Ascending aorta (tissue), 2 donors: ENCODE data around the gene OLFML2A. TPM values are rescaled to one million over a fixed set of nuclear protein-coding genes. Genes with fewer than 3 reads are reported as not detected.

Experiments
- DNase-seq, 2 donors: peaks; one replicate each; pipeline ENCODE4 v3.0.0-alpha.2; 2019; ENCODE audit warnings: low spot score in 2 of 2
- H3K27ac ChIP-seq, 2 donors: fragments of 200-600 bp; sonication (generic); one replicate each; pipeline ENCODE4 v1.5.1; 2016 to 2017; ENCODE audit warnings: mild to moderate bottlenecking in 1 of 2
- H3K27me3 ChIP-seq: fragments of 200-600 bp; sonication (generic); one replicate; pipeline ENCODE4 v1.5.1; 2017
- H3K36me3 ChIP-seq, 2 donors: fragments of 200-600 bp; sonication (generic); one replicate each; pipeline ENCODE4 v1.5.1; 2016
- H3K4me1 ChIP-seq, 2 donors: fragments of 200-600 bp; sonication (generic); one replicate each; pipeline ENCODE4 v1.5.1; 2016 to 2017; ENCODE audit warnings: mild to moderate bottlenecking in 1 of 2
- H3K4me3 ChIP-seq, 2 donors: fragments of 200-600 bp; sonication (generic); one replicate each; pipeline ENCODE4 v1.5.1; 2016 to 2017; ENCODE audit warnings: mild to moderate bottlenecking in 1 of 2
- H3K9me3 ChIP-seq, 2 donors: fragments of 200-600 bp; sonication (generic); one replicate each; pipeline ENCODE4 v1.5.1; 2016
- CTCF ChIP-seq, 3 experiments: fragments of 200-600 bp in 2 of 3; fragments of 450-650 bp in 1 of 3; sonication (generic) in 2 of 3; IDR thresholded peaks; one replicate each; pipeline ENCODE4 v1.5.1; 2016 to 2019; ENCODE audit warnings: antibody characterized with exemption in 3 of 3, mild to moderate bottlenecking in 1 of 3, moderate library complexity in 1 of 3
- intact Hi-C: fragments of 100-400 bp; cut with DNase I; formaldehyde crosslinking; loops from one replicate; pipeline ENCODE4 v1.15.1; 2023
- total RNA-seq: library from RNA; depleted of rRNA; stranded (reverse); fragments of >200 nt; gene quantifications from one replicate; pipeline ENCODE4 v1.1.0, GENCODE V29; 2016

OLFML2A gene
- total RNA-seq, 1 donor from 2014 or later, result 129 TPM

- intact Hi-C loops, result no loop called here
- no peak overlapping the region for H3K4me3 ChIP-seq
- no peak overlapping the region for H3K27ac ChIP-seq
- H3K4me1 ChIP-seq, result no peaks in the 10 kb centered on the region
- H3K9me3 ChIP-seq, result no peaks in the 10 kb centered on the region
- H3K27me3 ChIP-seq, result no peaks in the 10 kb centered on the region
- no peak for DNase-seq
- no peaks in the 10 kb centered on the region for H3K36me3 ChIP-seq
- TF ChIP-seq CTCF (IDR thresholded peaks at IDR 0.05), result no peak
Measured at GRCh38 chr9:124799274-124800006, 22.5 kb downstream of the OLFML2A start.

GRCh38 chr9:124800306-124801259 lies 23.6 kb downstream of the OLFML2A start:
- Histone ChIP-seq H3K9me3 (no peaks in the 10 kb centered on the region), H3K27me3 (no peaks in the 10 kb centered on the region), H3K27ac (no peak overlapping the region), H3K4me3 (no peak overlapping the region), H3K4me1 (no peaks in the 10 kb centered on the region), H3K36me3 (no peaks in the 10 kb centered on the region)
- no peak for DNase-seq
- no peak for TF ChIP-seq CTCF (IDR thresholded peaks at IDR 0.05)
- intact Hi-C loops, result no loop called here

- no peak overlapping the region for H3K27ac ChIP-seq
Measured at GRCh38 chr9:124801356-124801755, 24.4 kb downstream of the OLFML2A start.

GRCh38 chr9:124802426-124802825 lies 25.5 kb downstream of the OLFML2A start:
- Histone ChIP-seq H3K27me3 (no peaks in the 10 kb centered on the region), H3K9me3 (no peaks in the 10 kb centered on the region), H3K4me1 (no peaks in the 10 kb centered on the region), H3K36me3 (no peaks in the 10 kb centered on the region), H3K27ac (no peak overlapping the region), H3K4me3 (no peak overlapping the region)
- TF ChIP-seq CTCF (IDR thresholded peaks at IDR 0.05), result no peak
- DNase-seq, result no peak
- intact Hi-C loops, result no loop called here

More at GRCh38 chr9:124801356-124801755, 24.4 kb downstream of the OLFML2A start:
- Histone ChIP-seq H3K36me3 (no peaks in the 10 kb centered on the region), H3K9me3 (no peaks in the 10 kb centered on the region), H3K27me3 (no peaks in the 10 kb centered on the region), H3K4me3 (no peak overlapping the region), H3K4me1 (no peaks in the 10 kb centered on the region)
- DNase-seq, result no peak
- intact Hi-C loops, result no loop called here
- TF ChIP-seq CTCF (IDR thresholded peaks at IDR 0.05), result no peak

- Histone ChIP-seq H3K9me3 (no peaks in the 10 kb centered on the region), H3K27me3 (no peaks in the 10 kb centered on the region), H3K36me3 (no peaks in the 10 kb centered on the region), H3K27ac (no peak overlapping the region), H3K4me1 (no peaks in the 10 kb centered on the region), H3K4me3 (no peak overlapping the region)
- DNase-seq, result no peak
- TF ChIP-seq CTCF (IDR thresholded peaks at IDR 0.05), result no peak
- intact Hi-C loops, result no loop called here
Measured at GRCh38 chr9:124803911-124804310, 27.0 kb downstream of the OLFML2A start.
